Ovary (tissue), 9 donors: ENCODE data around the gene RAB6A. TPM values are rescaled to one million over a fixed set of nuclear protein-coding genes. Genes with fewer than 3 reads are reported as not detected.
"Not testable (repeated sequence)": the region's sequence is repeated elsewhere in the genome, so short reads cannot be mapped to it uniquely, and the experiment has no call there.

Experiments used
- DNase-seq, 5 donors: peaks; one replicate each; pipeline ENCODE4 v3.0.0-alpha.2; 2019 to 2020
- H3K27ac ChIP-seq, 2 donors: fragments of 200-600 bp; one replicate each; pipeline versions ENCODE4 v1.5.1 to v1.8.0; 2019 to 2022
- H3K27me3 ChIP-seq: fragments of 200-600 bp; one replicate; pipeline ENCODE4 v1.8.0; 2022
- H3K36me3 ChIP-seq: fragments of 200-600 bp; sonication (generic); one replicate; pipeline ENCODE4 v1.5.1; 2019
- H3K4me1 ChIP-seq: one replicate; pipeline ENCODE4 v1.8.1; 2013; ENCODE audit warnings: mild to moderate bottlenecking, moderate library complexity; ENCODE audit not compliant: insufficient read depth
- H3K4me3 ChIP-seq: fragments of 200-600 bp; sonication (generic); one replicate; pipeline ENCODE4 v1.5.1; 2017
- H3K9me3 ChIP-seq, 2 donors: fragments of 200-600 bp in 1 of 2; sonication (generic) in 1 of 2; one replicate each; pipeline versions ENCODE4 v1.5.1 to v1.8.1; 2013 to 2019; ENCODE audit warnings: mild to moderate bottlenecking in 1 of 2, moderate library complexity in 1 of 2
- EP300 ChIP-seq: sonication (generic); formaldehyde crosslinking; IDR thresholded peaks from one replicate; pipeline ENCODE4 v1.6.1; 2017; ENCODE audit warnings: antibody characterized with exemption
- POLR2A ChIP-seq: fragments of 450-650 bp; IDR thresholded peaks from one replicate; pipeline ENCODE4 v1.6.1; 2017; ENCODE audit warnings: antibody characterized with exemption, mild to moderate bottlenecking, moderate library complexity
- WGBS, 3 donors: extraction: QIAGEN DNeasy Blood & Tissue Kit in 1 of 3; methylation state at CpG; one replicate each; pipeline versions ENCODE4 v1.1.5 to v1.1.7; 2013 to 2017; 5-methylcytosine and 5-hydroxymethylcytosine counted together
- intact Hi-C, 4 donors: fragments of 100-400 bp; cut with DNase I; formaldehyde crosslinking; loops; one replicate each; pipeline versions ENCODE4 v1.11.0 to v1.15.1; 2022 to 2023
- polyA plus RNA-seq, 2 donors: library from polyadenylated mRNA; stranded (reverse); fragments of 200-250 nt in 1 of 2; fragments of 350-450 nt in 1 of 2; fragmentation: Illumina TruSeq in 1 of 2; extraction: RNeasy Lipid Tissue Mini Kit (QIAGEN cat#74804) in 1 of 2; gene quantifications; one replicate each; pipeline ENCODE4 v1.2.3, GENCODE V29; 2013 to 2014
- total RNA-seq, 7 donors: library from RNA; depleted of rRNA in 2 of 7; stranded (reverse); fragments of >200 nt in 2 of 7; fragmentation: NEBNext Ultra II Directional in 3 of 7; extraction: Animal tissue kit (Norgen Biotek cat#: 25700) in 3 of 7; gene quantifications; one replicate each; pipeline versions ENCODE4 v1.1.0 to v1.2.4, GENCODE V29; 2016 to 2023
- TF ChIP-seq, protein P1 (sequence below), 3 donors: fragments of 450-650 bp in 2 of 3; fragments of 200-600 bp in 1 of 3; IDR thresholded peaks; one replicate each; pipeline versions ENCODE4 v1.5.1 to v1.8.0; 2016 to 2022; ENCODE audit warnings: antibody characterized with exemption in 3 of 3, mild to moderate bottlenecking in 1 of 3
- donor health status: DM: no; HTN: no; CAD: no; lungs with moderate emphysema.
- donor health status: DM: no; HTN: no; CAD: no.
- donor health status: Bipolar disorder and iron deficiency.
- donor health status: DM: yes; HTN: yes; CAD: no.
- donor health status: DM: no; HTN: no; CAD: no.
- donor health status: DM: yes; HTN: yes; CAD: no.

RAB6A gene
- total and polyA plus RNA-seq, 9 donors = 55.9 to 128 (median 102) TPM

DNA sequence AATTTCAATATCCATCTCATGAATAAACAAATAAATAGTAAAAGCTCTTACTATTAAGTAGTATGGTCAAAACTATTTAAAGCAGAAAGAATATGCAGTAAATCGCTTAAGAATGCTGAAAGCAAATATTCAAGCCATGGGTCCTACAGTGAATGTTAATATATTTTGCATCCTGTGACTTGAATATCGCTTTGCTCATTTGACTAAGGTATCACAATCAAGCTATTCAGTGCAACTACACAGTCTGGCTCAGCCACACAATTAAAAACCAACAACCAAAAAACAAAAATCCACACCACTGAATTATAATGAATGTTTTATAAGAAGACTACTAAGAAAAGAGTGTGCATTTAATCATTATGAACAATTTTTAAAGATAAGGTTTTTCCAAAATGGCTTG is 45.3 kb downstream of the RAB6A start:
- Histone ChIP-seq H3K27me3 (no peaks in the 10 kb centered on the region), H3K4me1 (peaks cover 4% of the 10 kb centered on the region), H3K9me3 (no peaks in the 10 kb centered on the region), H3K4me3 (no peak overlapping the region), H3K27ac (no peak overlapping the region), H3K36me3 (no peaks in the 10 kb centered on the region)
- intact Hi-C loops = no loop called here
- WGBS, 3 donors = 47 to 56% (median 50%) methylated on average over 2 of the region's 2 CpGs
- DNase-seq = no peak
- TF ChIP-seq, protein P1, sequence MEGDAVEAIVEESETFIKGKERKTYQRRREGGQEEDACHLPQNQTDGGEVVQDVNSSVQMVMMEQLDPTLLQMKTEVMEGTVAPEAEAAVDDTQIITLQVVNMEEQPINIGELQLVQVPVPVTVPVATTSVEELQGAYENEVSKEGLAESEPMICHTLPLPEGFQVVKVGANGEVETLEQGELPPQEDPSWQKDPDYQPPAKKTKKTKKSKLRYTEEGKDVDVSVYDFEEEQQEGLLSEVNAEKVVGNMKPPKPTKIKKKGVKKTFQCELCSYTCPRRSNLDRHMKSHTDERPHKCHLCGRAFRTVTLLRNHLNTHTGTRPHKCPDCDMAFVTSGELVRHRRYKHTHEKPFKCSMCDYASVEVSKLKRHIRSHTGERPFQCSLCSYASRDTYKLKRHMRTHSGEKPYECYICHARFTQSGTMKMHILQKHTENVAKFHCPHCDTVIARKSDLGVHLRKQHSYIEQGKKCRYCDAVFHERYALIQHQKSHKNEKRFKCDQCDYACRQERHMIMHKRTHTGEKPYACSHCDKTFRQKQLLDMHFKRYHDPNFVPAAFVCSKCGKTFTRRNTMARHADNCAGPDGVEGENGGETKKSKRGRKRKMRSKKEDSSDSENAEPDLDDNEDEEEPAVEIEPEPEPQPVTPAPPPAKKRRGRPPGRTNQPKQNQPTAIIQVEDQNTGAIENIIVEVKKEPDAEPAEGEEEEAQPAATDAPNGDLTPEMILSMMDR (IDR thresholded peaks at IDR 0.05) = no peak
- no peak for TF ChIP-seq POLR2A
- TF ChIP-seq EP300 = no peak

- intact Hi-C loops = no loop called here
- TF ChIP-seq POLR2A = no peak
- Histone ChIP-seq H3K27ac (no peak overlapping the region), H3K36me3 (no peaks in the 10 kb centered on the region), H3K27me3 (no peaks in the 10 kb centered on the region), H3K4me1 (no peaks in the 10 kb centered on the region), H3K9me3 (no peaks in the 10 kb centered on the region), H3K4me3 (no peak overlapping the region)
- DNase-seq = no peak
- WGBS, 3 donors = 78 to 89% (median 87%) methylated on average over 3 of the region's 3 CpGs
These were observed 49.9 kb downstream of the RAB6A start for GRCh38 chr11:73710964-73711363.

GRCh38 chr11:73705053-73705452 is 55.8 kb downstream of the RAB6A start:
- 89 to 100% (median 100%) methylated on average over 1 of the region's 1 CpG for WGBS, 3 donors
- TF ChIP-seq POLR2A (no peak), EP300 (no peak)
- TF ChIP-seq, protein P1 (IDR thresholded peaks at IDR 0.05) = no peak
- no peak for DNase-seq
- Histone ChIP-seq H3K27ac (no peak overlapping the region), H3K4me3 (no peak overlapping the region), H3K4me1 (no peaks in the 10 kb centered on the region), H3K36me3 (no peaks in the 10 kb centered on the region), H3K27me3 (no peaks in the 10 kb centered on the region), H3K9me3 (no peaks in the 10 kb centered on the region)
- intact Hi-C loops = no loop called here

GRCh38 chr11:73693899-73694525 is 66.9 kb downstream of the RAB6A start:
- H3K4me3 ChIP-seq = no peak overlapping the region
- DNase-seq = no peak
- 90 to 94% (median 92%) methylated on average over 4 of the region's 4 CpGs for WGBS, 3 donors
- H3K36me3 ChIP-seq = no peaks in the 10 kb centered on the region
- H3K27ac ChIP-seq = no peak overlapping the region
- H3K4me1 ChIP-seq = no peaks in the 10 kb centered on the region
- intact Hi-C loops = no loop called here
- TF ChIP-seq, protein P1 (IDR thresholded peaks at IDR 0.05) = no peak
- TF ChIP-seq EP300 (no peak), POLR2A (no peak)
- no peaks in the 10 kb centered on the region for H3K27me3 ChIP-seq
- H3K9me3 ChIP-seq = no peaks in the 10 kb centered on the region

DNA sequence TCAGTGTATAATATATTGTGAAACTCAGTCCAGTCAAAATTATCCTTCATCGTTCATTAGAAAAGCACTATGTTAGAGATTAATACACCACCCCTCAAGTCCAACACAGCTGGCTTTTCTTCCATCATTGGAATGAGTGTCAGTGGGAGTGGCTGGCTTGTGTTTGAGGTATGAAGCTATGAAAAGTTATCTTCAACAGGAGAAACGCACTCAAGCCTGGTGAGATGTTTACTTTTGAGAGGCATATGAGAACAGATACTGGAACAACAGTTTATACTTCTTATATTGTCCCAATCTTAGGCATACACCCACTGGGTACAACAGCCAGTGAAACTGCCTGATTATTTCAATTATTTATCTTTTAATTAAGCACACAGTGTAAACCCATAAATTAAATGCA is 80.2 kb downstream of the RAB6A start:
- H3K4me1 ChIP-seq = no peaks in the 10 kb centered on the region
- no peak for DNase-seq

GRCh38 chr11:73676552-73676951 is 84.3 kb downstream of the RAB6A start:
- H3K27ac ChIP-seq, H3K36me3 ChIP-seq, H3K4me3 ChIP-seq, H3K27me3 ChIP-seq, H3K9me3 ChIP-seq, H3K4me1 ChIP-seq, intact Hi-C loops, DNase-seq: not testable (repeated sequence)
- 33 to 79% (median 52%) methylated on average over 5 of the region's 5 CpGs for WGBS, 3 donors

More for the DNA sequence above, 80.2 kb downstream of the RAB6A start:
- intact Hi-C loops = no loop called here
- Histone ChIP-seq H3K36me3 (no peaks in the 10 kb centered on the region), H3K9me3 (no peaks in the 10 kb centered on the region), H3K27ac (no peak overlapping the region), H3K27me3 (no peaks in the 10 kb centered on the region), H3K4me3 (no peak overlapping the region)
- 12 to 16% (median 13%) methylated on average over 2 of the region's 2 CpGs for whole genome bisulfite sequencing, 3 donors
- TF ChIP-seq, protein P1 (IDR thresholded peaks at IDR 0.05) = no peak
- TF ChIP-seq POLR2A (no peak), EP300 (no peak)
